ENCODE data around the gene GPSM3.
A peak's percentile ranks its signal among the peaks of the same experiment; 100 is the strongest.
"Not testable (repeated sequence)": the region's sequence is repeated elsewhere in the genome, so short reads cannot be mapped to it uniquely, and the experiment has no call there.

The GPSM3 gene

DNA sequence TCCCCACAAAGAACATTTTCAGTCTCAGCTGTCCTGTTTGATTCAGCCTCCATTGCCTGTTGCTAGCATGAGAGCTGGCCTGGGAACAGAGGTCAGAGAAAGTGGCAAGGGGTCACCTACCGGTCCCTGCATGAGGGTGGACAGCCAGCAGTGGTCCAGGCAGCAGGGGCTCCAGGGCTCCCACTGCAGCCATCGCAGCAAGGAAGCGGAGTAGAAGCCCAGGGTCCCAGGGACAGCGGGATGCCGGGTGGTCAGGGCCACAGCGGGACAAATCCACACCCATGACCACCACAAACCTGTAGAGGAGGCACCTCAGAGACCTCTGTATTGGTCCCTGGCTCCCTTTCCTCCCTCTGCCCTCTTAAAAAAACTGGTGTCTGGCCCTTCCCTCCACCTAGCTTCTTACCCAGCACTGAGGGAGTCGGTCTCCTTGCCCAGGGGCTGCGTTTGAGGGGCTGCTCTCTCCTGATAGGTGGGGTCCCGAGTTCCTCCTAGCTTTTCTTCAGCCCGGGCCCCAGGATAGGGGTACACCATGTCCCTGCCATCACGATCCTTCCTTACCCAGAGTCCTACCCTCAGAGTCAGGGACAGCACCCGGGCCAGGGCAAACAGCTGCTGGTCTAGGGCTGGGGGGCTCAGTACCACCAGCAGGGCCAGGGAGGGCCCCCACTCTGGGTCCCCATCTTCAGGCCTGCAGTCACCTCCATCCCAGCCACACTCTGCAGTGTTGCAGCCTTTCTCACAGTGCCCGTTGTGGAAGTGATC, 8.4 kb upstream of the GPSM3 start:
- DNase-seq, result no peak

DNA sequence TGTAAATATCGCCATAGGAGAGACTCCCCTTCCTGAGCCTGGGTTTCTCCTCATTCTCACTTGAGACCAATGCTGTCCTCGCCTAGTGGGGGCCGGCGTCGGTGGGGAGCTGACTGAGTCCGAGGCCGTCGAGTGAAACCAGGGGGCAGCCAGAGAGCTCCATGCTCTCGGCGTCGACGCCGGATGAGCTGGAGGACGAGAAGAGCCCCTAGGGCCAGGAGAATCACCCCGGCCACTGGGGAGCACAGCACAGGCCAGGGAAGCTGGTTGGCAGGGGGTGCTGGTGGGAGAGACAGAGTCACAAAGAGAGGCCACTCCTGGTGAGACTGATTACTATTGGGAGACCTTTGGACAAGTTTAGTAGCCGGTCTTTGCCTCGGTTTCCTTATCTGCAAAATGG, 6.4 kb upstream of the GPSM3 start:
- DNase-seq, result no peak

DNA sequence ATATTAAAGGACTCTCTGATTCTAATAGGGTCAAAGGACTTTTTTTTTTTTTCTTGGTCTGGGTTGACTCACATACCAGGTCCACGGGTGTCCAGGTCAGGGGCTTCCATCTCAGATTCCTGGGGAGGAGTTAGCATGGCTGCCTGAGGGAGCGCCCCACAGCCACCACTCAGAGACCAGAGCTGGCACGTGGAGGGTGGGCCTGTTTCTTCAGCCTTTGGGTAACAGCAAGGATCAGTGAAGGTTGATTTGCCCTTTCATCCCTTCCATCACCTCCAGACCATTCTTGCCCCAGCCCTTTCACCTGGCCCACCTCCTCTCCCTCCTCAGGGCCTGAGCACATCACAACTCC, 5.9 kb upstream of the GPSM3 start:
- no peak for DNase-seq

DNA sequence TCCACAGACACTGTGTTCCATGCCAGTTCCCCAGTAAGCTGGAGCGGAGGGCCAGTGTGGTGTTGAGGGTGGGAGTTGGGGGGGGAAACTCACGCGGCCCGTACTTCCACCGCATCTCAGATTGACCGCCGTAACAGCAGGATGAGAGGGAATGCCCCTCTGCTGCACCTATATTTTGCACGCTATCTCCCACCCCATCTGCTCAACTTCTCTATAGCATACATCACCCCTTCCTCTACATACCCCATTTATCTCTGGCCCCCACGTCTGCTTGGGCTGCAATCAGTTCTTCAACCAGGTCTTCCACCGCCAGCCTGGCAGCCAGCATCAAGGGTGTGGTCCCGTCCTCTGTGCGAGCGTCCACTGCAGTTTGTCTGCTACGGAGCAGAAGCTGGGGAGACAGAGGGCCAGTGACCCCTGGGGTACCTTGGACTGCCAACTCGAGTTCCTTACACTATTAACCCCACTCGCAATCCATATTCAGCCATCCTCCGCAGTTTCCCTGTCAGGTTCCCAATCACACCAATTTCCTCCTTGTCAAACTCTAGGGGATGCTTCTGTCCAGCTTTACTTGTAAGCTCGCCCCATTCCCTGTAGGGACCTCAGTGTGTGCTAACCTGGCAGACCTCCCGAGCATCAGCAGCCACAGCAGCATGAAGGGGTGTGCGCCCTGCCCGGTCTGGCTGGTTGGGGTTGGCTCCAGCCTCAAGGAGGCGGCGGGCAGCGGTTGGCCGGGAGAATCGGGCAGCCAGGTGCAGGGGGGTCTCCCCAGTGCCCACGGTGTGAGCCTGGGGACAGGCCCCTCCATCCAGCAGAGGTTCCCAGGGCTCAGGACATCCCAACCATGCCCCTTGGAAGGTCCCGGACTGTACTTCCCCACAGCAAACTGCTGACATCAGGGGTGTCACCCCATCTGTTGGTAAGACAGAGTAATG, 4.5 kb upstream of the GPSM3 start:
- DNase-seq, result no peak

DNA sequence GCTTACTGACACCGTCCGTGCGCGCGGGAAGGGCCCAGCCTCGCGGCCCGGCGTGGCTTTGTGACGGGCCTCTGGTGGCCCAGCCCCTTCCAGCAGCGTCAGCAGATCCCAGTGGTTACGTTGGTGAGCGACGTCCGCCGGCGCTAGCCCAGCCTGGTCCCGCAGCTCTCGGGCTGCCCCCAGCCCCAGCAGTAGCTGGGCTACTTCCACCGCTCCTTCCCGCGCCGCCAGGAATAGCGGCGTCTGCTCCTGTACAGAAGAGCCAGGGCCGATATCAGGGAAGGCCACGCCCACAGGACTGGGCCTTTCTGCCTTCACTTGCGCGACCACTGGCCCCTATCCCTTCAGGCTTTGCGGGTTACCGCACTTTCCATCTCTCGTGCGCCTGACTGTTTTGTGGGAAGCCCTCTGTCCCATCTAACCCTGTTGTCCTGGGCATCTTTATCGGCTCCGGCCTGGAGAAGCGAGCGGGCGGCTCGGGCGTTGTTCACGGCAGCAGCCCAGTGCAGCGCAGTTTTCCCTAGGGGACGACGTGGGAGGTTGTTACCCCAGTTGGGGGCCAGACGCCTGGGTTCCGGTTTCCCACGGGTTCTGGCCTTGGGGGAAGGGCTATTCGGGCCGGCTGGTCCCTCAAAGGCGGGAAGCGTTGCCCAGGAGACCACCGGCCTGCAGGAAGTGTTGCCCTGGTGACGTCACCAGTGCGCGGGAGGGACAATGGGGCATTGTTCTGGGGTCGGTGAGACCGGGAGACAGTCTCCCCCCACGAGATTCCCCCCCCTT, 3.6 kb upstream of the GPSM3 start:
- peak; percentile 88 to 89 for DNase-seq

DNA sequence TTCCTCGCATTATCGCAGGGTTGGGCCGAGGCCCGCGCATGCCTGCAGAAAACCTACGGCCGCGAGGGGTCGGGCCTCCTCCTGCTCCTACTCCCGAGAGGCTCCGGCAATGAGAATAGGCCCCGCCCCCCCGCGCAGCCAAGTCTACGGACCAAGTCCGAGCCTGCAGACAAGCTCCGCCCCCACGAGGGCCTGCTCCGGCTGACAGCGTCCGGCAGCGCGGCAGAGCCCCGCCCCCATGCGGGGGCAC, 3.1 kb upstream of the GPSM3 start:
- DNase-seq, result peak; percentile 99 to 100

DNA sequence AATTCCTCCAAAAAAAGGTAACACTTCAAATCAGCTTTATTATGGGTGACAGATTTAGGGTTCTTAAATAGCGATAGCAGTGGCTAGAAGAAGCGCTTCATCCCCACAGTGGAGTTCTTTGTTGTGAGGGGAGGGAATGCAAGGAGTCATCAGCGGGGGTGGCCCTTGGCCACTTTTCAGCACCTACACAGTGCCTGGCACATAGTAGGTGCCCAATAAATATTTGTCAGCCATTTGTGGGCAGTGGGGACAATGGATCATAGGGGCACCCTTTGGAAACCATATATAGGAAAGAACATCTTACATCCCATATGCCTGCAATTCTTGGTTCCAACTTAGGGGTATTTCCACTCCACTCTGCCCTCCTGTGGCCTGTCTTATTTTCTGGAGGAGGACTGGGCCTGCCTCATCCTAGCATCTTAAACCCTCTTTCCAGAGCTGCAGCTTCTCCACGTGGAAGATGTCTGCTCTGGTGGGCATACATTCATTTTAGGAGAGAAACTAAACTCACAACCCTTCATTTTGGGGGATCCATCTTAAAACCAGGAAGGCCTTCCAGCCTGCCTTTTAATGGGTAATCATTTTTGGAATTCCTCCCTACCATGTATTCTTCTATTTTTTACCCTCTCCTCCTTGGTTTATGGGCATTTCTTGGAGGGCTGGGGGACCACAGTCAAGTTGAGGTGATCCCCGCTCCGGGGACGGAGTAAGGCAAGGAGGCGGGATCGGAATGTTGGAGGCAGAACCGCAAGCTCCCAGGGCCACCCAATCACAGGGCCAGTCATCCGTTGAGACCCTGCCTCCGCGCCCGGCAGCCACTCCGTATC, 2.6 kb upstream of the GPSM3 start:
- no peak for DNase-seq

DNA sequence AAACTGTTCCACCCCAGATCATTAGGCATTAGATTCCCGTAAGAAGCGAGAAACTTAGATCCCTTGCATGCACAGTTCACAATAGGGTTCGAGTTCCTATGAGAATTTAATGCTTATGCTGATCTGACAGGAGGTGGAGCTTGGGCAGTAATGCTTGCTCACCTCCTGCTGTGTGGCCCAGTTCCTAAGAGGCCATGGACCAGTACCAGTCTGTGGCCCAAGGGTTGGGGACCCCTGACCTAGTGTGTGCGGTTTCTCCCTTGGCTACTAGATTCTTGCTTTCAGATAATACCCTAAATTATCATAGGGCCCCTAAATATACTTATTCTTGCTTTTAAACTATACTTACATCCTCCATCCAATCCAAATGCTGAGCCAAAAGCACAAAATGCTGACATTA, 1.9 kb upstream of the GPSM3 start:
- no peak for DNase-seq

DNA sequence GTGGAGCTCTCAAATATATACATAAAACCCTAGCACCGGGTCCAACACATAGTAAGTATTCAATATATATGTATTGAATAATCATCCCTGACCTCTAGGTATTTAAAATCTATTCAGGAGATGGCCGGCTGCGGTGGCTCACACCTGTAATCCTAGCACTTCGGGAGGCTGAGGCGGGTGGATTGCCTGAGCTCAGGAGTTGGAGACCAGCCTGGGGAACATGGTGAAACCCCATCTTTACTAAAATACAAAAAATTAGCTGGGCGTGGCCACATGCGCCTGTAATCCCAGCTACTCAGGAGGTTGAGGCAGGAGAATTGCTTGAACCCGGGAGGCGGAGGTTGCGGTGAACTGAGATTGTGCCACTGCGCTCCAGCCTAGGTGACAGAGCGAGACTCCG, 653 bp upstream of the GPSM3 start:
- DNase-seq, result not testable (repeated sequence)

DNA sequence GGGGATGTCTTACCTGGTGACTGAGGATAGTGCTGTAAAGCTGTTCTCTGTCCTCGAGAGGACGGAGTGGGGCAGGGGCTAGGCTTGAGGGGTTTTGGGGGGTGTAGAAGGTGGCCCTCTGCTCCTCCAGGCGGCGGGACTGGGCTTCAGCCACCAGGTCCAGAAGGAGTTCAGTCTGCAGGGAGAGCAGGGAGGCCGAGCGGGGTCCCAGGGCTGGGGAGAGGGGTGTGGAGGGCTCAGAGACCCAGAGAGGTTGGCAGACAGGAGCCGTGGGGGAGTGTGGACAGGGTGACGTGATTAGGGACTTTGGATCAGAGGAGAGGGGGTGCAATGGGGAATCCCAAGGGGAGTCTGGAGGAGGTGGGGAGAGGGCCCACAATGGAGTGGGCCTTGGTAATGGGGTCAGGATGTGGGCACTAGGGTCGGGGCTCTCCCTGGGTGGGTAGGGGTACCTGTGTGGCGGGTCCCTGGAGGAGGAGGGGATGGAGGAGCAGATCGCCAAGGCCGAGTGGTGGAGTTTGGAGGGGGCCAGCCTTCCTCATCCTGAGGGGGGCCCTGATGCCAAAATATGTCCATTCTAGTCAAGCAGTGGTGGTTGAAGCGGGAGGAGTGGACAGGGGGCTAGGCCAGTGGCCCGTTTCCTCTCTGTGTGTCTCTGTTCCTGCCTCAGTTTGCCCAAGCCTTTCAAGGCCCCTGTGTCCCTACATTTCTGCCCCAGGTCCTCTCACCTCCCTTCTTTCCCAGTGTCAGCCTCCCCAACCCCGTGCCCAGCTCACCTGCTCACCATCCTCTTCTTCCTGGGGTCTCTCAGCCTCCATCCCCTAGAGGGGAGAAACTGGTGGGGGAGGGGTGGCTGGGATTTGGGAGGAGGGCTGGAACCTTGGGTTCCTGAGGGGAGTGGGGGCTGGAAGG, 491 bp downstream of the GPSM3 start:
- no peak for DNase-seq

DNA sequence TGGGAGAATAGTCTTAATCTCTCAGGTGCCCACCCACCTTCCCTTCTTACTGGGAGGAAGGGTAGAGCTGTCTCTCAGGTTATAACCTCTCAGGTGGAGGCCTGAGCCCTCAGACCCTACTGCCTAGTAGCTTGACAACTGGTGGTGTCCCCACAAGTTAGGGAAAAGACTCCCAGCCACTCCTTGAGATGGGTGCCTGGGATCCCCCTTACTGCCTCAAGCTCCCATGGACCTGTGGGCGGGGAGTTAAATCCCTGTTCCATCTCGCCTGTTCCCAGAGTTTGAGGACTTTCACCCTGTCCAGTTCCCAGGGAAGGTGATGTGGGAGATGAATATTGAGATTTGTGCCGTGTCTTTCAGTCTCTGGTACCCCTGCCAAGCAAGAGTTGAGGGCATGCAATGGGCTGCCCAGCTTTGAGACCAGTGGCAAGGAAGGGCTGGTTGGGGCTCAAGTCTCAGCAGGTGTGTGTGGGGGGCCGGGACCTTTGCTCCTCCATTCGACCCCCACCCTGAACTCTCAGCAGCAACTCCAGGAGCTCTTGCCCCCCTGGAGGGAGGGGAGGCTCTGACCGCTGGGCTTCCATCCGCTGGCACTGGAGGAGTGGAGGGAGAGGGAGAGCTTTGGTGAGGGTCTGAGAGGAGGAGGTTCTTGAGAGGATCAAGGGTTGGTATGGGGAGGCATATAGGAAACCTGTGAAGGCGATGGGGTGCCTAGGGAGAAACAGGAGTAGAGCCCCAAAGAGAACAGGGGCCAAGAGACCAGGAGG, 1.3 kb downstream of the GPSM3 start:
- DNase-seq, result no peak

DNA sequence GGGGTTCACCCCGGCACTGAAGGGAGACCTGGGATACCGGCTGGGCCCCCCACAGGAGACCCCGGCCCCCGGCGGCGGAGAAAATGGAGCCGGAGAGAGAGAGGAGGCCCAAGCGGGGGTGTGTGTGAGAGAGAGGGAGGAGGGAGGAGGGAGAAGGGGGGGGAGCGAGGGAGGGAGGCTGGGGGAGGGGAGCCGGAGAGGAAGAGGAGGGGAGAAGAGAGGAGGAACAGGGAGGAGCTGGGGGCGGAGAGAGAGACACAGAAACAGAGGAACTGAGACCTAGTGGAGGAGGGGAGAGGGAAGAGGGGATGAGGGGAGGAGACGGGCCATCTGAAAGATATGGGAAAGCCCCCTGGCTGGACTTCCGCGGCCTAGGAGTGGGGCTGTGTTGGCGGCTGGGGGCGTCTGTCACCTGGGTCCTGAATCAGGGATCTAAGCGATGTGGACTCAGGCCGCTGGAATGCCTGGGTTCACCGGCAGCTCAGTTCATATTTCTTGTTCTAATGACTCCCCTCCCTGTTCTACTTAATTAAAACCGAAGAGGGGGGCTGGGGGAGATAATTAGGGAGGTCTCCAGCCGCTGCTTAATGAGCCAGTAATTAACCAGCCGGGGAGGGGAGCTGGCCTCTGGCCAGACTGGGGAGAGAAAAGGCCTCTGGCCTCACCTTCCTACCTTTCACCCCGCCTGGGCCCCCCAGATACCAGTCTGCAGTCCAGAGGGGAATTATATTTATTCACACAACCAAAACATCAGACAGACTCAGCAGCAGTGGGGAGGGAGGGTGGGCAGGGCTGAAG, 2.2 kb downstream of the GPSM3 start, which contains the start of gene PBX2:
Gene PBX2 (minus strand): TSS at position 149 of the 798 bp plus-strand sequence. CDS start 287 bp downstream, outside the sequence.
- DNase-seq, result peak; percentile 37 to 52

DNA sequence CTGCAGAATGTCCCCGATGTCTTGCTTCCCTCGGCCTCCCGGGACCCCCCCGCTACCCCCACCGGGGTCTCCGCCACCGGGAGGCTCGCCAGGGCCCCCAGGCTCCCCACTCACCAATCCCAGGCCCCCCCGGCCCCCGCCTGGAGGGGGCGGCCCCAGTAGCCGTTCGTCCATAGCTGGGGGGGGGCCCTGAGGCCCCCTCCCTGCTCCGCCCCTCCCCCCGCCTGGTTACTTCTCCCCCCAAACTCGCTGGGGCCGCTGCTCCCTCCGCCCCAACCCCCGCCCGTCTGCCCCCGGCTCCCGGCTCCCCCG, 2.7 kb downstream of the GPSM3 start:
- DNase-seq, result no peak

DNA sequence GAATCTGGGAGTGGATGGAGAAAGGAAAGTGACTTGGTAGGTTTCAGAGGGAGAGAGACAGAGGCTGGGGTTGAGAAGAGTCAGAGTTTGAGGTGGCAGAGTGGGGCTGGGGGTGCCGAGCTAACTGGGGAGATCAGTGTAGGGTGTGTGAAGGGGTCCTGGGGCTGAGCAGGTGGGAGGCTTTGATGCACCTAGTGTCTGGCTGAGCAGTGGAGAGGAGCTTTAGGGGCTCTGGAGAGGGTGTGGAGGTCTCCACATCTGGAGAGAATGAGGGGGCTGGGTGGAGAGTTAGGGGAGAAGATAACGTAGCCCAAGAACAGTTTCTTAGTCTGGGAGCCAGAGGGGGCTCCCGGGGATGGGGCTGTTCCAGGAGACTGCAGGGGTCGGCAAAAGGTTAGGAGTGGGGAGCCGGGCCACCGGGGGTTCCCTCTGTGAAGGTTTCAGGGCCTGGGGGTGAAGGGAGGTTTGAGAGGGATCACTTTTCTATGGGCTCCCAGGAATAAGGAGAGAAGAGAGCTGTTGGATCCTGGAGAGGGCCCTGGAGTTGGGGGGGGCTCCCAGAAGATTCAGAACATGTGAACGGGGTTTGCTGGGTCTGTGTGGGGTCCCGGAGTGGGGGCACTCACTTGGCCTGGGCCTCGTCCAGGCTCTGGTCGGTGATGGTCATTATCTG, 3.2 kb downstream of the GPSM3 start:
- DNase-seq, result no peak

DNA sequence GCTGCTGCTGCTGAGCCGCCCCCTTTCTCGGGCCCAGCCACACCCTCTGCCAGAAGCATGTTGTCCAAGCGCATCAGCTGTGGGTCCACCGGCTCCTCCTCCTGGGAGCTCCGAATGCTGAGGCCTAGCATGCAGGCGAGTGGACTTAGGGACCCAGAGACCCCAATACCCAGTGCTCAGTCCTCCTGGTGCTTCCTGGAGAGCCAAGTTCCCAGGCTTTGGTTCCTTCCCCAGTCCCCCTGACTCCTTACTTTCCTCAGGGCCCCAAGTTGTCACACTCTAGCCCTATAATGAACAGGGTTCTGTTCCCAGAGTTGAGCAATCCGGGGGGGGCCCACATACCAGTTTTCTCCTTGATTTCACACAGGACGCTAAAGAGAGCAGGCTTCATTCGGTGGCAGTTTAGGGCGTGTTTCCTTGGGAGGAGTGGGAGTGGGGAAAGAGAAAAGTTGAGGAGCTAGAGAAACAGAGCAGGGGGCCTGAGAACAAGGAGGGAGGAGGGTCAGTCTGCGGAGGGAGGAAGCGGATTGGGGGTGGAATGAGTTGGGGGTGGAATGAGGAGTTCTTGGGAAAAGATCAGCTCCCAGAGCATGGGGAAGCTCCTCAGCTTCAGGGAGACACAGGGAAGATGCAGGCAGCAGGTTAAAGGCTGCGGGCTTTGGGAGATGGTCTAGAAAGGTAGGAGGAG, 3.9 kb downstream of the GPSM3 start:
- DNase-seq, result no peak

DNA sequence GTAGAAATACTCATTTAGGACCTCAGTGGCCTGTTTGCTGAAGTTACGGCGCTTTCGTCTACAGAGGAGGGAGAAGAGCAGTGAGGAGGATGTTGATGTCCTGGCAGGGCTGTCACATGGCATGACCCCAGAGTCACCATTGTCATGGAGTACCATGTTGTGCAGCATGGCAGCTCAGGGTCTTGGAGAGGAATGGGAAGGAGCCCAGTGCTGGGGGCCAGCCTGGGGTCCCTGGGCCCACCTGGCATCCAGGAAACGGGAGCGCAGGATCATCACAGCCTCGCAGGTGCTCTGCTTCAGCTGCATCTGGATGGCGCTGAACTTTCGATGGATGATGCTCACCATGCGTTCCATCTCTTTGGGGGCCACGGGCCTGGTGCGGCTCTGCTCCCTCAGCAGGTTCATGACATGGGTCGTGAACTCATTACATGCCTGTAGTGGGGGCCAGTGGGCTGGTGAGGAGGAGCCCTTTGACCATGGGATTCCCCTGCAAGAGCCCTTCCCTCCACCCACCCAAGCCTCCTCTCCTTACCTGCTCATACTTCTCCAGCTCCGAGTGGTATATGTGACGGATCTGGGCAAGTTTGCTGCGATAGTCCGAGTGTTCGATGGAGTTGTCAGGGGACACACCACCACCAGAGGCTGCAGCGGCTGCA, 4.6 kb downstream of the GPSM3 start:
- not testable (repeated sequence) for DNase-seq

DNA sequence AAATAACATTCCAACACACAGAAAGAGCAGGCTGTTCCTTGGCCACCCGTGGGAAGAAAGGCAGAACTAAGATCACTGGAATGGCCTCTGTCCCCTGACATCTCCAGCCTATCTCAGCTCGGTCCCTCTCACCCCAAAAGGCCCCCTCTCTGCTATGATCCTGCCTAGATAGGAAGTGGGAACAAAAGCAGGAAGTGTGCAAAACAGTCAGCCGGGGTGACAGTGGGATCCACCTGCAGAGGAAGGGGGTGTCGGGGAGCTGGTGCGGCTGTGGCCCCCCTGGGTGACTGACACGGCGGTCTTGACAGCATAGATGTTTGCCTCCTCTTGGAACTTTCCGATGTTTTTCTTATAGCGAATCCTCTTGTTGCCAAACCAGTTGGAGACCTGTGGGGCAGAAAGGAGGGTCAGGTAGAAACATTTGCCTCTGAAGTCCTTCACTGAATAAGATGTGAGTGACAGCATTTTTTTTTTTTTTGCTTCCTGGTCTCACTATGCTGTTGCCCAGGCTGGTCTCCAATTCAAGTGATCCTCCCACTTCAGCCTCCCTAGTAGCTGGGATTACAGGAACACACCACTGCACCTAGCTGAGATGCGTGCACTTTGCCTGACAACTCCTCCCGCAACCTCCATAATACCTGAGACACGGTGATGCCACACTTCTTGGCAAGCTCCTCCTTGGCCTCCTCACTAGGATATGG, 5.3 kb downstream of the GPSM3 start:
- DNase-seq, result no peak
